ENCODE results near the gene CCDC93.

DNA sequence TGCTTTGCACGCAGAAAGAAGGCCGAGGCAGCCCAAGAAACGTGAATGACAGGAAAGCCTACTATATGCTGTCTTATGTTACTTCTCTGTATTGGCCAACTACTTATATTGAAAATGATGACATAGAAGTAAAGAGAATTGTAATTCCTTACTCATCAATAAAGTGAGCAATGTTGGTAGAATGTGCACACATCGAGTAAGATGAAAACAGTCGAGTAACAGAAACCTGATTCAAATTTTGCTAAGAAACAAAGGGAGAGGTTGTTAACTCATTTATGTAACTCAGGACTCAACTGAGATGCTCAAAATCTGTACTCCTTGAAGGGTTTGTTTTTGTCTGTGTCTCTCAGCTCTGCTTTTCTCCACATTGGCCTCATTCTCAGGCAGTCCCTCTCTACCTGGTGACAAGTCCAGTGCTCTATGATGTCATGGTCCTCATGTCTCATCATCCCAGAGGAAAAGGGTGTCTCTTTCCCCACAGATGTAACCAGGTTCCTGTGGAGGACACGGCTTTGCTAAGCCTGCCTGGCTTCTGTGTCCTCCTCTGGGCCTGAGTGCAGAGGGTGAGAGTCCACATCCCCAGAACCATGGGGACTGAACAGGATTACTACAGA is 30.3 kb upstream of the CCDC93 start:
- TF ChIP-seq EP300 (IDR thresholded peaks at IDR 0.05) = no peak
- no peak for TF ChIP-seq CTCF (IDR thresholded peaks at IDR 0.05)
- TF ChIP-seq POLR2A (IDR thresholded peaks at IDR 0.05) = no peak
